Suprapubic skin (tissue), 4 donors: ENCODE measurements around the gene PRPS2. TPM values are rescaled to one million over a fixed set of nuclear protein-coding genes. Genes with fewer than 3 reads are reported as not detected.

Experiments
- DNase-seq, 2 donors: peaks; one replicate each; pipeline ENCODE4 v3.0.0-alpha.2; 2019; ENCODE audit warnings: low spot score in 2 of 2
- H3K27ac ChIP-seq: fragments of 200-600 bp; sonication (generic); one replicate; pipeline ENCODE4 v1.5.1; 2019
- H3K27me3 ChIP-seq: fragments of 200-600 bp; sonication (generic); one replicate; pipeline ENCODE4 v1.5.1; 2019
- H3K36me3 ChIP-seq: fragments of 200-600 bp; sonication (generic); one replicate; pipeline ENCODE4 v1.5.1; 2019
- H3K4me1 ChIP-seq: fragments of 200-600 bp; sonication (generic); one replicate; pipeline ENCODE4 v1.5.1; 2019
- H3K4me3 ChIP-seq: fragments of 200-600 bp; sonication (generic); one replicate; pipeline ENCODE4 v1.5.1; 2019; ENCODE audit warnings: mild to moderate bottlenecking
- H3K9me3 ChIP-seq: fragments of 200-600 bp; sonication (generic); one replicate; pipeline ENCODE4 v1.5.1; 2019
- CTCF ChIP-seq, 2 donors: fragments of 200-600 bp in 1 of 2; fragments of 450-650 bp in 1 of 2; sonication (generic) in 1 of 2; IDR thresholded peaks; one replicate each; pipeline ENCODE4 v1.5.1; 2016 to 2019; ENCODE audit warnings: antibody characterized with exemption in 2 of 2, mild to moderate bottlenecking in 1 of 2, moderate library complexity in 1 of 2
- EP300 ChIP-seq: sonication (generic); formaldehyde crosslinking; IDR thresholded peaks from one replicate; pipeline ENCODE4 v1.6.1; 2017; ENCODE audit warnings: antibody characterized with exemption
- POLR2A ChIP-seq, 2 donors: fragments of 450-650 bp; IDR thresholded peaks; one replicate each; pipeline ENCODE4 v1.6.1; 2017; ENCODE audit warnings: antibody characterized with exemption in 2 of 2, mild to moderate bottlenecking in 2 of 2, moderate library complexity in 2 of 2
- POLR2AphosphoS5 ChIP-seq, 3 donors: sonication (generic); formaldehyde crosslinking; IDR thresholded peaks; one replicate each; pipeline ENCODE4 v1.6.1; 2017; ENCODE audit warnings: antibody characterized with exemption in 3 of 3
- WGBS: methylation state at CpG from one replicate; pipeline ENCODE4 v1.1.5; 2018; 5-methylcytosine and 5-hydroxymethylcytosine counted together
- total RNA-seq, 4 donors: library from RNA; depleted of rRNA; stranded (reverse); fragments of >200 nt; gene quantifications; one replicate each; pipeline ENCODE4 v1.1.0, GENCODE V29; 2016

Gene PRPS2
- total RNA-seq, 4 donors from 2014 or later = 48.2 to 119 (median 70.1) TPM

GRCh38 chrX:12805333-12805732 lies 14.1 kb downstream of the PRPS2 start:
- no peaks in the 10 kb centered on the region for H3K27me3 ChIP-seq
- H3K27ac ChIP-seq = no peak overlapping the region
- H3K36me3 ChIP-seq = peaks cover 12% of the 10 kb centered on the region
- H3K9me3 ChIP-seq = no peaks in the 10 kb centered on the region
- DNase-seq = no peak
- TF ChIP-seq EP300 = no peak
- TF ChIP-seq POLR2AphosphoS5 (IDR thresholded peaks at IDR 0.05) = no peak
- no peak for TF ChIP-seq POLR2A (IDR thresholded peaks at IDR 0.05)
- no peak for TF ChIP-seq CTCF (IDR thresholded peaks at IDR 0.05)
- H3K4me3 ChIP-seq = no peak overlapping the region
- WGBS = 79% methylated on average over 6 of the region's 6 CpGs
- no peaks in the 10 kb centered on the region for H3K4me1 ChIP-seq

- DNase-seq = no peak
- 82% methylated on average over 8 of the region's 8 CpGs for WGBS
- Histone ChIP-seq H3K36me3 (no peaks in the 10 kb centered on the region), H3K4me1 (no peaks in the 10 kb centered on the region), H3K9me3 (no peaks in the 10 kb centered on the region), H3K4me3 (no peak overlapping the region), H3K27me3 (no peaks in the 10 kb centered on the region), H3K27ac (no peak overlapping the region)
- TF ChIP-seq POLR2AphosphoS5 (IDR thresholded peaks at IDR 0.05) (no peak), POLR2A (IDR thresholded peaks at IDR 0.05) (no peak), CTCF (IDR thresholded peaks at IDR 0.05) (no peak), EP300 (no peak)
Observed at GRCh38 chrX:12811658-12812057, 20.4 kb downstream of the PRPS2 start.

- Histone ChIP-seq H3K9me3 (no peaks in the 10 kb centered on the region), H3K36me3 (no peaks in the 10 kb centered on the region), H3K4me3 (no peak overlapping the region), H3K4me1 (no peaks in the 10 kb centered on the region), H3K27me3 (no peaks in the 10 kb centered on the region), H3K27ac (no peak overlapping the region)
- no peak for TF ChIP-seq POLR2A (IDR thresholded peaks at IDR 0.05)
- peak in 1 of 2 donors; percentile 22 for TF ChIP-seq CTCF (IDR thresholded peaks at IDR 0.05)
- no peak for DNase-seq
- 17% methylated on average over 4 of the region's 4 CpGs for WGBS
Observed at GRCh38 chrX:12814420-12814819, 23.2 kb downstream of the PRPS2 start.

- WGBS = 72% methylated on average over 5 of the region's 5 CpGs
- Histone ChIP-seq H3K36me3 (peaks cover 8% of the 10 kb centered on the region), H3K9me3 (no peaks in the 10 kb centered on the region), H3K4me3 (no peak overlapping the region), H3K27ac (no peak overlapping the region), H3K4me1 (no peaks in the 10 kb centered on the region), H3K27me3 (no peaks in the 10 kb centered on the region)
- no peak for DNase-seq
- TF ChIP-seq POLR2AphosphoS5 (IDR thresholded peaks at IDR 0.05) = no peak
- TF ChIP-seq POLR2A (IDR thresholded peaks at IDR 0.05) = no peak
- no peak for TF ChIP-seq EP300
- TF ChIP-seq CTCF (IDR thresholded peaks at IDR 0.05) = no peak
Observed at GRCh38 chrX:12817528-12817927, 26.3 kb downstream of the PRPS2 start.

GRCh38 chrX:12819222-12819621 lies 28.0 kb downstream of the PRPS2 start:
- DNase-seq = no peak
- Histone ChIP-seq H3K9me3 (no peaks in the 10 kb centered on the region), H3K4me3 (no peak overlapping the region), H3K4me1 (no peaks in the 10 kb centered on the region), H3K27me3 (no peaks in the 10 kb centered on the region), H3K27ac (no peak overlapping the region), H3K36me3 (peaks cover 11% of the 10 kb centered on the region)
- TF ChIP-seq EP300 (no peak), CTCF (IDR thresholded peaks at IDR 0.05) (no peak), POLR2AphosphoS5 (IDR thresholded peaks at IDR 0.05) (no peak), POLR2A (IDR thresholded peaks at IDR 0.05) (no peak)
- 70% methylated on average over 9 of the region's 9 CpGs for WGBS
